DND-41 (cell line): ENCODE results near the gene MAPK7.

ENCODE experiments used
- ATAC-seq: fragments of 200-7000 bp; cut with Tn5 transposase; 3 replicates; pipeline ENCODE4 v1.9.1; 2021; ENCODE audit warnings: low read depth; ENCODE audit not compliant: insufficient read depth
- DNase-seq: peaks from one replicate; pipeline ENCODE4 v3.0.0-alpha.2; 2020
- H2AFZ ChIP-seq: 2 replicates; pipeline ENCODE4 v1.6.0; 2012; ENCODE audit warnings: low read depth, low read length
- H3K27ac ChIP-seq: 2 replicates; pipeline ENCODE4 v1.5.1; 2012; ENCODE audit warnings: low read length, inconsistent platforms
- H3K27me3 ChIP-seq: fragments of 200-600 bp; sonication (generic); 2 replicates; pipeline ENCODE4 v1.6.0; 2012; ENCODE audit warnings: low read length, mild to moderate bottlenecking, inconsistent platforms; ENCODE audit not compliant: insufficient read depth, poor library complexity
- H3K36me3 ChIP-seq: 2 replicates; pipeline ENCODE4 v1.5.1; 2012; ENCODE audit warnings: low read length, inconsistent platforms; ENCODE audit not compliant: insufficient read depth
- H3K4me1 ChIP-seq: 2 replicates; pipeline ENCODE4 v1.5.1; 2012; ENCODE audit warnings: mild to moderate bottlenecking, low read length; ENCODE audit not compliant: insufficient read depth
- H3K4me2 ChIP-seq: 2 replicates; pipeline ENCODE4 v1.6.0; 2012; ENCODE audit warnings: mild to moderate bottlenecking, moderate library complexity, low read length, inconsistent platforms; ENCODE audit not compliant: insufficient read depth
- H3K4me3 ChIP-seq, 2 experiments: fragments of 200-600 bp in 1 of 2; shearing (Covaris generic) in 1 of 2; 2 replicates each; pipeline ENCODE4 v1.5.1; 2012 to 2016; ENCODE audit warnings: inconsistent platforms in 2 of 2, low read length in 2 of 2, mild to moderate bottlenecking in 2 of 2, low read depth in 1 of 2, moderate library complexity in 1 of 2
- H3K79me2 ChIP-seq: 2 replicates; pipeline ENCODE4 v1.6.0; 2012; ENCODE audit warnings: low read length, inconsistent platforms; ENCODE audit not compliant: insufficient read depth
- H3K9ac ChIP-seq: 2 replicates; pipeline ENCODE4 v1.6.0; 2012; ENCODE audit warnings: low read depth, mild to moderate bottlenecking, inconsistent platforms, low read length, moderate library complexity
- H3K9me3 ChIP-seq: 2 replicates; pipeline ENCODE4 v1.5.1; 2012; ENCODE audit warnings: low read length, moderate library complexity, mild to moderate bottlenecking, inconsistent platforms; ENCODE audit not compliant: insufficient read depth, severe bottlenecking
- H4K20me1 ChIP-seq: 2 replicates; pipeline ENCODE4 v1.6.0; 2012; ENCODE audit warnings: low read length; ENCODE audit not compliant: insufficient read depth
- CTCF ChIP-seq: IDR thresholded peaks from 2 replicates; pipeline ENCODE4 v1.5.1; 2012; ENCODE audit warnings: borderline replicate concordance, low read length, moderate library complexity, mild to moderate bottlenecking; ENCODE audit not compliant: poor library complexity, severe bottlenecking; ENCODE audit errors: extremely low read depth
- EZH2 ChIP-seq: IDR thresholded peaks from 3 replicates; pipeline ENCODE4 v1.6.1; 2012; ENCODE audit warnings: borderline replicate concordance, low read depth, mild to moderate bottlenecking, moderate library complexity, low read length, inconsistent platforms; ENCODE audit not compliant: severe bottlenecking

Gene MAPK7

GRCh38 chr17:19337712-19338023 is 40.6 kb upstream of the MAPK7 start:
- TF ChIP-seq EZH2 (no peak), CTCF (no peak)
- no peak for DNase-seq
- H2AFZ ChIP-seq, result no peak overlapping the region
- H3K27me3 ChIP-seq, result peaks cover 17% of the 10 kb centered on the region
- H4K20me1 ChIP-seq, result peaks cover 34% of the 10 kb centered on the region
- 0 out of 3 replicates have a peak, but pooled peaks have one; percentile 19 for ATAC-seq
- H3K27ac ChIP-seq, result no peak overlapping the region
- no peak overlapping the region for H3K4me3 ChIP-seq
- H3K4me2 ChIP-seq, result no peak overlapping the region
- H3K4me1 ChIP-seq, result no peaks in the 10 kb centered on the region
- no peaks in the 10 kb centered on the region for H3K9me3 ChIP-seq
- no peaks in the 10 kb centered on the region for H3K79me2 ChIP-seq
- no peak overlapping the region for H3K9ac ChIP-seq
- no peaks in the 10 kb centered on the region for H3K36me3 ChIP-seq

- Histone ChIP-seq H3K4me3 (no peak overlapping the region), H3K36me3 (no peaks in the 10 kb centered on the region), H3K9ac (no peak overlapping the region), H3K27me3 (peaks cover 14% of the 10 kb centered on the region), H3K9me3 (no peaks in the 10 kb centered on the region), H3K4me1 (no peaks in the 10 kb centered on the region), H3K4me2 (no peak overlapping the region), H2AFZ (no peak overlapping the region), H3K27ac (no peak overlapping the region), H3K79me2 (no peaks in the 10 kb centered on the region), H4K20me1 (peaks cover 32% of the 10 kb centered on the region)
- peak; percentile 61 for TF ChIP-seq CTCF
- TF ChIP-seq EZH2, result no peak
- ATAC-seq (peak; percentile 78), DNase-seq (peak; percentile 47)
These were observed 40.0 kb upstream of the MAPK7 start for GRCh38 chr17:19338031-19338990.

- no peaks in the 10 kb centered on the region for H3K4me1 ChIP-seq
- no peak overlapping the region for H3K9ac ChIP-seq
- ATAC-seq (no peak), DNase-seq (no peak)
- TF ChIP-seq EZH2, result no peak
- TF ChIP-seq CTCF, result no peak
- no peak overlapping the region for H3K27ac ChIP-seq
- H3K4me3 ChIP-seq, result no peak overlapping the region
- H4K20me1 ChIP-seq, result peaks cover 36% of the 10 kb centered on the region
- peaks cover 12% of the 10 kb centered on the region for H3K27me3 ChIP-seq
- no peaks in the 10 kb centered on the region for H3K79me2 ChIP-seq
- H2AFZ ChIP-seq, result no peak overlapping the region
- no peaks in the 10 kb centered on the region for H3K36me3 ChIP-seq
- no peak overlapping the region for H3K4me2 ChIP-seq
- H3K9me3 ChIP-seq, result no peaks in the 10 kb centered on the region
These were observed 38.9 kb upstream of the MAPK7 start for GRCh38 chr17:19339341-19339815.

- Histone ChIP-seq H3K79me2 (no peaks in the 10 kb centered on the region), H3K9ac (no peak overlapping the region), H3K36me3 (no peaks in the 10 kb centered on the region), H3K27me3 (peaks cover 8% of the 10 kb centered on the region), H2AFZ (no peak overlapping the region), H3K4me1 (no peaks in the 10 kb centered on the region), H3K27ac (no peak overlapping the region), H3K4me2 (no peak overlapping the region), H3K4me3 (no peak overlapping the region), H4K20me1 (peaks cover 46% of the 10 kb centered on the region), H3K9me3 (no peaks in the 10 kb centered on the region)
- no peak for ATAC-seq
- TF ChIP-seq EZH2 (no peak), CTCF (no peak)
- no peak for DNase-seq
These were observed 37.1 kb upstream of the MAPK7 start for GRCh38 chr17:19341211-19341631.
